ENCODE data around the gene CYP8B1. TPM values are rescaled to one million over a fixed set of nuclear protein-coding genes. Genes with fewer than 3 reads are reported as not detected.

The CYP8B1 gene
- total RNA-seq, 2 experiments from 2014 or later, result not detected

- Mint-ChIP-seq H3K9me3 (peaks cover 8% of the 10 kb centered on the region), H3K27me3 (peaks cover 9% of the 10 kb centered on the region), H3K36me3 (peaks cover 8% of the 10 kb centered on the region), H3K27ac (no peak overlapping the region), H3K4me3 (no peak overlapping the region), H3K4me1 (no peaks in the 10 kb centered on the region)
- ATAC-seq (ENCODE audit: low read depth), result no peak
- POLR2A ChIA-PET, result no interaction called here
- DNase-seq, result no peak
Observed at GRCh38 chr3:42855219-42855546, 20.5 kb downstream of the CYP8B1 start.

- H3K4me1 Mint-ChIP-seq, result peaks cover 4% of the 10 kb centered on the region
- DNase-seq (no peak), ATAC-seq (ENCODE audit: low read depth) (no peak)
- peaks cover 2% of the 10 kb centered on the region for H3K9me3 Mint-ChIP-seq
- peaks cover 3% of the 10 kb centered on the region for H3K36me3 Mint-ChIP-seq
- no peak overlapping the region for H3K27ac Mint-ChIP-seq
- POLR2A ChIA-PET, result no interaction called here
- H3K27me3 Mint-ChIP-seq, result peaks cover 2% of the 10 kb centered on the region
- no peak overlapping the region for H3K4me3 Mint-ChIP-seq
Observed at GRCh38 chr3:42853739-42854302, 21.9 kb downstream of the CYP8B1 start.

- Mint-ChIP-seq H3K27me3 (no peaks in the 10 kb centered on the region), H3K4me1 (peaks cover 5% of the 10 kb centered on the region), H3K36me3 (no peaks in the 10 kb centered on the region), H3K4me3 (no peak overlapping the region), H3K27ac (no peak overlapping the region), H3K9me3 (no peaks in the 10 kb centered on the region)
- POLR2A ChIA-PET, result no interaction called here
- DNase-seq, result no peak
- no peak for ATAC-seq (ENCODE audit: low read depth)
Observed at GRCh38 chr3:42853056-42853455, 22.6 kb downstream of the CYP8B1 start.

- no peaks in the 10 kb centered on the region for H3K27me3 Mint-ChIP-seq
- no peak for ATAC-seq (ENCODE audit: low read depth)
- POLR2A ChIA-PET, result no interaction called here
- DNase-seq, result no peak
- H3K4me3 Mint-ChIP-seq, result no peak overlapping the region
- peaks cover 3% of the 10 kb centered on the region for H3K36me3 Mint-ChIP-seq
- no peaks in the 10 kb centered on the region for H3K9me3 Mint-ChIP-seq
- peaks cover 9% of the 10 kb centered on the region for H3K4me1 Mint-ChIP-seq
- no peak overlapping the region for H3K27ac Mint-ChIP-seq
Observed at GRCh38 chr3:42852441-42852840, 23.2 kb downstream of the CYP8B1 start.

GRCh38 chr3:42851228-42851834, 24.3 kb downstream of the CYP8B1 start:
- H3K36me3 Mint-ChIP-seq, result peaks cover 5% of the 10 kb centered on the region
- H3K4me3 Mint-ChIP-seq, result no peak overlapping the region
- POLR2A ChIA-PET, result no interaction called here
- no peaks in the 10 kb centered on the region for H3K9me3 Mint-ChIP-seq
- ATAC-seq (ENCODE audit: low read depth) (no peak), DNase-seq (no peak)
- no peaks in the 10 kb centered on the region for H3K27me3 Mint-ChIP-seq
- peaks cover 20% of the 10 kb centered on the region for H3K4me1 Mint-ChIP-seq
- no peak overlapping the region for H3K27ac Mint-ChIP-seq

- H3K27ac Mint-ChIP-seq, result no peak overlapping the region
- H3K36me3 Mint-ChIP-seq, result peaks cover 5% of the 10 kb centered on the region
- POLR2A ChIA-PET, result no interaction called here
- no peak for ATAC-seq (ENCODE audit: low read depth)
- DNase-seq, result no peak
- no peaks in the 10 kb centered on the region for H3K9me3 Mint-ChIP-seq
- H3K4me1 Mint-ChIP-seq, result peaks cover 21% of the 10 kb centered on the region
- H3K4me3 Mint-ChIP-seq, result no peak overlapping the region
- H3K27me3 Mint-ChIP-seq, result no peaks in the 10 kb centered on the region
Observed at GRCh38 chr3:42850263-42850662, 25.4 kb downstream of the CYP8B1 start.

- no peak for ATAC-seq (ENCODE audit: low read depth)
- DNase-seq, result no peak
- Mint-ChIP-seq H3K4me3 (no peak overlapping the region), H3K4me1 (peaks cover 21% of the 10 kb centered on the region), H3K36me3 (peaks cover 5% of the 10 kb centered on the region), H3K27me3 (no peaks in the 10 kb centered on the region), H3K27ac (no peak overlapping the region), H3K9me3 (no peaks in the 10 kb centered on the region)
- POLR2A ChIA-PET, result no interaction called here
Observed at GRCh38 chr3:42849017-42849416, 26.7 kb downstream of the CYP8B1 start.

GRCh38 chr3:42847731-42848130, 27.9 kb downstream of the CYP8B1 start:
- Mint-ChIP-seq H3K27me3 (no peaks in the 10 kb centered on the region), H3K4me1 (peaks cover 24% of the 10 kb centered on the region), H3K27ac (peak overlapping the region; percentile 86), H3K4me3 (peak overlapping the region; percentile 80), H3K36me3 (peaks cover 5% of the 10 kb centered on the region), H3K9me3 (no peaks in the 10 kb centered on the region)
- no peak for ATAC-seq (ENCODE audit: low read depth)
- POLR2A ChIA-PET, result no interaction called here
- DNase-seq, result no peak

GRCh38 chr3:42846685-42847522, 28.8 kb downstream of the CYP8B1 start:
- peaks cover 24% of the 10 kb centered on the region for H3K4me1 Mint-ChIP-seq
- H3K9me3 Mint-ChIP-seq, result no peaks in the 10 kb centered on the region
- peaks cover 5% of the 10 kb centered on the region for H3K36me3 Mint-ChIP-seq
- no peak for DNase-seq
- H3K4me3 Mint-ChIP-seq, result peak overlapping the region; percentile 80
- H3K27ac Mint-ChIP-seq, result peak overlapping the region; percentile 86
- POLR2A ChIA-PET, result no interaction called here
- no peaks in the 10 kb centered on the region for H3K27me3 Mint-ChIP-seq
- ATAC-seq (ENCODE audit: low read depth), result peak; percentile 85

- Mint-ChIP-seq H3K9me3 (no peaks in the 10 kb centered on the region), H3K36me3 (peaks cover 5% of the 10 kb centered on the region), H3K4me3 (no peak overlapping the region), H3K4me1 (peaks cover 24% of the 10 kb centered on the region), H3K27ac (no peak overlapping the region), H3K27me3 (no peaks in the 10 kb centered on the region)
- ATAC-seq (ENCODE audit: low read depth) (no peak), DNase-seq (no peak)
- POLR2A ChIA-PET, result no interaction called here
Observed at GRCh38 chr3:42844815-42845214, 30.9 kb downstream of the CYP8B1 start.

- DNase-seq (no peak), ATAC-seq (ENCODE audit: low read depth) (no peak)
- H3K27me3 Mint-ChIP-seq, result no peaks in the 10 kb centered on the region
- H3K4me1 Mint-ChIP-seq, result peaks cover 27% of the 10 kb centered on the region
- POLR2A ChIA-PET, result no interaction called here
- no peaks in the 10 kb centered on the region for H3K9me3 Mint-ChIP-seq
- H3K36me3 Mint-ChIP-seq, result peaks cover 5% of the 10 kb centered on the region
- H3K4me3 Mint-ChIP-seq, result no peak overlapping the region
- H3K27ac Mint-ChIP-seq, result no peak overlapping the region
Observed at GRCh38 chr3:42844412-42844713, 31.3 kb downstream of the CYP8B1 start.

- Mint-ChIP-seq H3K4me1 (peaks cover 24% of the 10 kb centered on the region), H3K9me3 (no peaks in the 10 kb centered on the region), H3K27ac (no peak overlapping the region), H3K27me3 (no peaks in the 10 kb centered on the region), H3K4me3 (no peak overlapping the region), H3K36me3 (peaks cover 5% of the 10 kb centered on the region)
- POLR2A ChIA-PET, result no interaction called here
- ATAC-seq (ENCODE audit: low read depth) (no peak), DNase-seq (no peak)
Observed at GRCh38 chr3:42843713-42844411, 31.8 kb downstream of the CYP8B1 start.

- no peaks in the 10 kb centered on the region for H3K9me3 Mint-ChIP-seq
- no peaks in the 10 kb centered on the region for H3K36me3 Mint-ChIP-seq
- peaks cover 3% of the 10 kb centered on the region for H3K27me3 Mint-ChIP-seq
- POLR2A ChIA-PET, result no interaction called here
- H3K4me3 Mint-ChIP-seq, result no peak overlapping the region
- H3K27ac Mint-ChIP-seq, result no peak overlapping the region
- no peak for DNase-seq
- ATAC-seq (ENCODE audit: low read depth), result no peak
- peaks cover 7% of the 10 kb centered on the region for H3K4me1 Mint-ChIP-seq
Observed at GRCh38 chr3:42841332-42841731, 34.3 kb downstream of the CYP8B1 start.

GRCh38 chr3:42839616-42840015, 36.1 kb downstream of the CYP8B1 start:
- Mint-ChIP-seq H3K9me3 (no peaks in the 10 kb centered on the region), H3K4me3 (no peak overlapping the region), H3K36me3 (no peaks in the 10 kb centered on the region), H3K4me1 (peaks cover 7% of the 10 kb centered on the region), H3K27me3 (peaks cover 3% of the 10 kb centered on the region), H3K27ac (no peak overlapping the region)
- no peak for DNase-seq
- ATAC-seq (ENCODE audit: low read depth), result peak; percentile 94
- POLR2A ChIA-PET, result no interaction called here
